DND-41 (cell line): ENCODE results near the gene MANSC1.

Source experiments
- EZH2 ChIP-seq: IDR thresholded peaks from 3 replicates; pipeline ENCODE4 v1.6.1; 2012; ENCODE audit warnings: borderline replicate concordance, low read depth, mild to moderate bottlenecking, moderate library complexity, low read length, inconsistent platforms; ENCODE audit not compliant: severe bottlenecking
- TF ChIP-seq, protein P1 (sequence below): IDR thresholded peaks from 2 replicates; pipeline ENCODE4 v1.5.1; 2012; ENCODE audit warnings: borderline replicate concordance, low read length, moderate library complexity, mild to moderate bottlenecking; ENCODE audit not compliant: poor library complexity, severe bottlenecking; ENCODE audit errors: extremely low read depth

GRCh38 chr12:12393171-12393570, 43.1 kb upstream of the MANSC1 start:
- TF ChIP-seq, protein P1, sequence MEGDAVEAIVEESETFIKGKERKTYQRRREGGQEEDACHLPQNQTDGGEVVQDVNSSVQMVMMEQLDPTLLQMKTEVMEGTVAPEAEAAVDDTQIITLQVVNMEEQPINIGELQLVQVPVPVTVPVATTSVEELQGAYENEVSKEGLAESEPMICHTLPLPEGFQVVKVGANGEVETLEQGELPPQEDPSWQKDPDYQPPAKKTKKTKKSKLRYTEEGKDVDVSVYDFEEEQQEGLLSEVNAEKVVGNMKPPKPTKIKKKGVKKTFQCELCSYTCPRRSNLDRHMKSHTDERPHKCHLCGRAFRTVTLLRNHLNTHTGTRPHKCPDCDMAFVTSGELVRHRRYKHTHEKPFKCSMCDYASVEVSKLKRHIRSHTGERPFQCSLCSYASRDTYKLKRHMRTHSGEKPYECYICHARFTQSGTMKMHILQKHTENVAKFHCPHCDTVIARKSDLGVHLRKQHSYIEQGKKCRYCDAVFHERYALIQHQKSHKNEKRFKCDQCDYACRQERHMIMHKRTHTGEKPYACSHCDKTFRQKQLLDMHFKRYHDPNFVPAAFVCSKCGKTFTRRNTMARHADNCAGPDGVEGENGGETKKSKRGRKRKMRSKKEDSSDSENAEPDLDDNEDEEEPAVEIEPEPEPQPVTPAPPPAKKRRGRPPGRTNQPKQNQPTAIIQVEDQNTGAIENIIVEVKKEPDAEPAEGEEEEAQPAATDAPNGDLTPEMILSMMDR: no peak
- TF ChIP-seq EZH2: no peak
